ENCODE data around the gene DHTKD1. TPM values are rescaled to one million over a fixed set of nuclear protein-coding genes. Genes with fewer than 3 reads are reported as not detected.

The DHTKD1 gene
- total and polyA plus RNA-seq, 10 of the 15 experiments (the other 5 are each of a cell fraction or from before 2014, with no cell fraction given), result 11.3 to 35.0 (median 26.9) TPM

- DNase-seq (ENCODE audit: low read depth, low spot score), result no peak
- TF ChIP-seq, protein P1, sequence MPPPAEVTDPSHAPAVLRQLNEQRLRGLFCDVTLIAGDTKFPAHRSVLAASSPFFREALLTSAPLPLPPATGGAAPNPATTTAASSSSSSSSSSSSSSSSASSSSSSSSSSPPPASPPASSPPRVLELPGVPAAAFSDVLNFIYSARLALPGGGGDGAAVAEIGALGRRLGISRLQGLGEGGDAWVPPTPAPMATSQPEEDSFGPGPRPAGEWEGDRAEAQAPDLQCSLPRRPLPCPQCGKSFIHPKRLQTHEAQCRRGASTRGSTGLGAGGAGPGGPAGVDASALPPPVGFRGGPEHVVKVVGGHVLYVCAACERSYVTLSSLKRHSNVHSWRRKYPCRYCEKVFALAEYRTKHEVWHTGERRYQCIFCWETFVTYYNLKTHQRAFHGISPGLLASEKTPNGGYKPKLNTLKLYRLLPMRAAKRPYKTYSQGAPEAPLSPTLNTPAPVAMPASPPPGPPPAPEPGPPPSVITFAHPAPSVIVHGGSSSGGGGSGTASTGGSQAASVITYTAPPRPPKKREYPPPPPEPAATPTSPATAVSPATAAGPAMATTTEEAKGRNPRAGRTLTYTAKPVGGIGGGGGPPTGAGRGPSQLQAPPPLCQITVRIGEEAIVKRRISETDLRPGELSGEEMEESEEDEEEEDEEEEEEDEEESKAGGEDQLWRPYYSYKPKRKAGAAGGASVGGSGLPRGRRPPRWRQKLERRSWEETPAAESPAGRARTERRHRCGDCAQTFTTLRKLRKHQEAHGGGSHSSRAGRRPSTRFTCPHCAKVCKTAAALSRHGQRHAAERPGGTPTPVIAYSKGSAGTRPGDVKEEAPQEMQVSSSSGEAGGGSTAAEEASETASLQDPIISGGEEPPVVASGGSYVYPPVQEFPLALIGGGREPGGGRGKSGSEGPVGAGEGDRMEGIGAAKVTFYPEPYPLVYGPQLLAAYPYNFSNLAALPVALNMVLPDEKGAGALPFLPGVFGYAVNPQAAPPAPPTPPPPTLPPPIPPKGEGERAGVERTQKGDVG (CRISPR knock-in tag; IDR thresholded peaks at IDR 0.05), result no peak
- TF ChIP-seq RAD51 (IDR thresholded peaks at IDR 0.05) (no peak), BCL3 (IDR thresholded peaks at IDR 0.05; ENCODE audit: borderline replicate concordance, insufficient read depth, low read depth, low read length, poor library complexity, severe bottlenecking) (peak; percentile 46), HDGF (IDR thresholded peaks at IDR 0.05) (no peak), ZNF207 (IDR thresholded peaks at IDR 0.05; ENCODE audit: borderline replicate concordance) (no peak), SPI1 (IDR thresholded peaks at IDR 0.05; ENCODE audit: borderline replicate concordance, insufficient read depth, low read depth, low read length) (no peak), RUNX3 (IDR thresholded peaks at IDR 0.05; ENCODE audit: low read length) (no peak)
- CTCF ChIA-PET, result no interaction called here
- in situ Hi-C loops (cut with MboI), result no loop called here
- H3K9ac ChIP-seq (ENCODE audit: control insufficient read depth, insufficient read depth, low read length), result no peak overlapping the region
- RAD21 ChIA-PET (ENCODE audit: unreplicated experiment), result no interaction called here
- peaks cover 0 to 6% of the 10 kb centered on the region in 2 experiments; a peak in 2 of 4 replicates for H3K36me3 ChIP-seq (ENCODE audit: control insufficient read depth in 2 of 2, insufficient read depth in 2 of 2, low read length in 1 of 2)
- no peaks in the 10 kb centered on the region for H3K9me3 ChIP-seq (replicated peaks; ENCODE audit: control insufficient read depth, insufficient read depth, low read length)
- POLR2A ChIA-PET, result interaction anchor here (0.9 kb wide), 1 partner anchor 11 kb away, joined by 4 read pairs; no protein-coding TSS in a partner anchor
- H3K27me3 ChIP-seq (replicated peaks in 1 of 2; ENCODE audit: control insufficient read depth in 2 of 2, insufficient read depth in 2 of 2, low read length in 1 of 2), result no peaks in the 10 kb centered on the region
- H3K4me3 ChIP-seq, result no peak overlapping the region
- H2AFZ ChIP-seq (ENCODE audit: control insufficient read depth, low read depth, low read length), result no peak overlapping the region
- intact Hi-C loops (cut with micrococcal nuclease; ENCODE audit: unreplicated experiment), result no loop called here
- ATAC-seq, result no peak
- no peak overlapping the region for H3K27ac ChIP-seq (ENCODE audit: control insufficient read depth, insufficient read depth)
- peaks cover 3% of the 10 kb centered on the region; the same call in 1 of the 2 replicates for H3K79me2 ChIP-seq (ENCODE audit: control insufficient read depth, insufficient read depth, low read length)
- no peaks in the 10 kb centered on the region for H4K20me1 ChIP-seq (ENCODE audit: control insufficient read depth, insufficient read depth)
- 82% methylated on average over 6 of the region's 6 CpGs for WGBS (ENCODE audit: insufficient coverage, insufficient replicate concordance, low lambda C conversion rate, missing lambda C conversion rate)
- no TSS peak for BruUV-seq (replicated peaks)
- SMC1A ChIA-PET (ENCODE audit: uncharacterized antibody, unreplicated experiment), result no interaction called here
- peaks cover 13% of the 10 kb centered on the region for H3K4me1 ChIP-seq (ENCODE audit: control insufficient read depth, insufficient read depth, low read length)
- no peak overlapping the region for H3K4me2 ChIP-seq (ENCODE audit: control insufficient read depth, insufficient read depth)
- FAIRE-seq, result no peak
Observed at GRCh38 chr10:12081879-12082557, 13.3 kb downstream of the DHTKD1 start.
